ENCODE measurements around the gene ARHGDIA.
A peak's percentile ranks its signal among the peaks of the same experiment; 100 is the strongest.

Gene ARHGDIA

DNA sequence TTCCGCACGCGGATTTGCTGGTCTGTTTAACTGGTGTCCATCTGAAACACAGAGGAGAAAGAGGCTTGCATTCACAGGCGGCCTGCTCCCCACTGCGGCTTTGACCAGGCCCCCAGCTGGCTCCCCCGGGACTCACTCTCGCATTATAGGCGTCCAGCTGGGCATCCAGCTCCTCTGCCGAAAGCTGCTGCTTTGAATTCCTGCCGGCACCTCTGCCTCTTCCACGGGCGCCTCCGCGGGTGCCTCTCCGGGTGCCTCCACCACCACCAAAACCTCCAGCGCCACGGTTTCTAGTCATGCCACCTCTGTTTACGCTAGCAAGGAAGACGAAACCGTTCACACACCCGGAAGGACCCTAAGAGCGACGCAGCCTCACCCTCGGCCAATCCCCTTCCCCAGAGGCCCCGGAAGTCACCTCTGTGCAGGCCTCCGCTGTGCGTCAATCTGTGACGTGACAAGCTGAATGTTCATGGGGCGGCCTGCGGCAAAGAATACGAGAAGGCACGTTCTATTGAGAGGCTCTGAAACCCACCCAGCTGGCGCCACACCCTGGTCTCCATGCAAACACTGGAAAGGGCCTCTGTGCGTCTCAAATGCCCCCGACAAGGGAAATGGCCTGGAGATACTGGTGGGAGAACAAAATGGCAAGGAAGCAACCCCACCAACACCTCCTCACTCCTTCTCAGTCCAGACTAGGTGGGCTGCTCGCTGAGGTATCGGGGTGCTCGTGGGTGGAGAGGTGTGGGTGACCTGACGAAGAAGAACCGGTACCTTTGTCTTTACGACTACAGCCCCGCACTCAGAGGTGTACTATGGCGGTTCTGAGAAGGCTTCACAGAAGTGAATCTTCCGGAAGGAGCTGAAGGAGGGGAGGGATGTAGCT is 17.2 kb upstream of the ARHGDIA start:
- DNase-seq (ENCODE audit: low spot score): no peak

DNA sequence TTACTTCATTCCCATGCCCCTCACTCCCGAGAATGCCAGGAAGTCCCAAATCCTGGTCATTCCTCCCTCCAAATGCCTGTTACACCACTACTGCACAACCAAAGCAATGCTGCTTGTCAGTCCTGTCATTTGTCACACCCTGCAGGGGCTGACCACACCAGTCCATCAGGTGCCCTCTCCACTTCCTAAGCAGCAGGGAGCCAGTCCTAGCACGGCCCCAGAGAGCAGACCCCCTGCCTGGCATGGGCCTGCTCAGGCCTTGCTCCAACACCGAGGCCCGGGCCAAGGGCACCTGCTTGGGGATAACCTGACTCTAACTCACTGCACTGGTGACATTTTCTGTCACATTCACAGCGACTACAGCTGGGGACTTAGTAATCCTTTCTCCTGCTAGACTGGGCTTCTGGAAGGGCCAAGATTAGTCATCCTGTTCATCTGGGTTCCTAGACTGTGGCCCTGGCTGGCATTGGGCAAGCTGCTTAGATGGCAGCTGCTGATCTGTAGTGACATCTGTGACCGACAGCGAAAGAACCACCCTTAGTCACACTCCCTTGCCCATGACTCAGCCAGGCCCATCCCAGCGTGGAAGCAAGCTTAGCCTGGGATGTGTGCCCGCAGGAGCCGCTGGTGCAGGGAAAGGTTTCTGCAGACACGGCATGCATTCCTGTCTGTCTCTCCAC is 14.9 kb upstream of the ARHGDIA start:
- DNase-seq (ENCODE audit: low spot score): no peak

GRCh38 chr17:81885454-81885853 is 14.3 kb upstream of the ARHGDIA start:
- no peak for DNase-seq (ENCODE audit: low spot score)

GRCh38 chr17:81884968-81885367 is 13.8 kb upstream of the ARHGDIA start:
- no peak for DNase-seq (ENCODE audit: low spot score)

DNA sequence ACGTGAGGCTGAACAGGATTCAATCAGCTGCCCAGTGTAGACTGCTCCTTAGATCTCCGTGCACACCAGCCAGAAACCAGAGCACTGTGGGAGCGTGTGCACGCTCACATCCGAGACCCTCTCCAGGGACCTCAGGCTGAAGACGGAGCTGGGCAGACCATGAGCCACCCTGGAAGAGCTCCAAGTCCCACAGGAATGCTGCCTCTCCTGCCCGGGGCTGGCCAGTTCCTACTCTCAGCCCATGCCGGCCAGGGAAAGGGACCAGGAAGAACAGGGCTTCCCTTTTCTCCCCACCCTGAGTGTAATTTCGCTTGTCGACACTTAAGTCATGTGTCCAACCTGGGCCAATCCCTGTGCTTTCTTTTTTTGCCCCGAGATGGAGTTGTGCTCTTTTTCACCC is 13.4 kb upstream of the ARHGDIA start:
- DNase-seq (ENCODE audit: low spot score): no peak

DNA sequence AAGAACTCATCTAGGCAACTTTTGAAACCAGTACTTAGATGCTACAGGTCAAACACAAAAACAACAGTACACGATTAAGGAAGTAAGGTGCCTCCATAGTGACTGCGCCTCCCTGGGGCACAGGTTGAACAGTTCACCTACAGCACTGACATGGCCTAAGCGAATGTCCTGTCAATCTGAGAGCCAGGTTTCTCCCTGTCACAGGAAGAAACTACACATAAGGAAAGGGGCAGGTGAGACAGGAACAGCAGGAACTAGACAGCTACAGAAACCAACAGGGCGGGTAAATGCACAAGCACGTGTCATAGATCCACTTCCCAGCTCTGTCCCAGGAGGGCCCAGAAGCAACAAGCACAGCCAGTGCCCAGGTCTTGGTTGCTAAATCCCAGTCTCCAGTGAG is 8.0 kb upstream of the ARHGDIA start:
- DNase-seq (ENCODE audit: low spot score): no peak

DNA sequence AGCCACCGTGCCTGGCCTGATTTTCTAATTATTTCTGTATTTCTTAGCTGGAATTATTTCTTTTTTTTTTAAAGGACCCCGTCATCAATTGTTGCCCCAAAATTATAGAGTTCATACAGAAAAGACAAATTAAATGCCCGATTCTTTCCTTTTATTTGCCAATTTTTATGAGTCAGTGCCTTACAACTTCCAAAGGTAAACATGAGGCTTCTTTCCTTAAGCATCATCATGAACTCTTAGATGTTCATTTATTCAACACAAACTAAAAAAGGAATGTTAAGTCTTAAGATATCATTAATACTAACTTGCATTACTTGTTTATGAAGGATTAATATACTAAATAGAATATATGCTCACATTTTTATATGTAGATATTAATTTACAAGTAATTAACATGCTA is 7.2 kb upstream of the ARHGDIA start:
- DNase-seq (ENCODE audit: low spot score): no peak

DNA sequence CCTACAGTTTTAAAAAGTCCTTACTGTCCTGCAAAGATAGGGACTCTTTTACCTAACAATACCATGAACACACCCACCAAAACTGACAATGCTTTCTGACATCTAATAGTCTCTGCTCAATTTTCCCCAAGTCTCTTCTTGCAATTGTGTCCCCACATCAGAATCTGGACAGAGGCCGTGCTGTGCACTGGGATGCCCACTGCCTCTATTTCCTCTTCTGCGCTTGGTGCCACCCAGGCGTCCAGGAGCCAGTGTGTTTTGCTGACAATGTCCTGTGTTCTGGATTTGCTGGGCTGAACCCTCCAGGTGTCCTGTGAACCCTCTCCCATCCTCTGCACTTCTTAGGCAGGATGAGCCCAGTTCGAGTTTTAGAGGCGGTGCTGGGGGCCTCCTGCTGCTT is 6.4 kb upstream of the ARHGDIA start:
- DNase-seq (ENCODE audit: low spot score): no peak

- peak; percentile 97 for DNase-seq (ENCODE audit: low spot score)
These were observed 472 bp upstream of the ARHGDIA start for GRCh38 chr17:81871387-81872230.

DNA sequence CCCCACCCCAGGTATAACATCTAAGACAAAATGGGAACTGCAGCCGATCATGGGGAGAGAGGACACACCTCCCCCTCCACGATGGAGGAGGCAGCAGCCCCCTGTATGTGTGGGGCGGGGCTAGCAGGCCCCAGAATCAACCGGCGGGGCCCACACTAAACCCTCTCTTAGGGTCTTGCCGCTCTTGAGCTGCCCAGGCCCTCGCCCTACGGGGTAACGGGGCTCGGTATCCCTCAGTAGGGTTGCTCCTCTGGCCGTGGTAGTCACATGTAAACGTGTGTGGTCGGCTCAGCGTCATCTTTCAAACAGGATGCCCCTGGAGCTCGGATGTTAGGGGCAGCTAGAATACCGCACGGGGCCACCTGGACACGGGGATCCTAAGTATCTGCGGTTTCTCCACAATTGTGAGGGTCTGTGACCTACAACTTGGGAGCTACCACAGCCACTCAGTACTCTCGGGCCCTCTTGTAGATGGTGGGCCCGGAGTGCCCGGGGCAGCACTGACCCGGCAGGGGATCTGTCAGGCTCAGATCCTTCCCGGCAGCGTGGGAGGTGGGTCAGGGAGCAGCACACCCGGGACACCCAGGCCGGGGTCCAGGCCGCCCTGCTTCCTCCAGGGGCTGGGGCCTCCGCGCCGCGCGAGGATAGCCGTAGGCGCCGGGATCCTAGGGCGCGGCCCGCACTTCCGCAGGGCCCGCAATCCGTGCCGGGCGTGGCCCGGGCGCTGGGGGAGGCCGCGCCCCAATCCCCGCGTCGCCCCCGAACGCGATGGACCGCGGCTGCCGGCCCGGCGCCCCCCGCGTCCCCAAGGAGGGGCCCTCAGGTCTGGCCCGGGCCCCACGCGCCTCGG is 781 bp downstream of the ARHGDIA start:
- DNase-seq (ENCODE audit: low spot score): peak; percentile 75

- DNase-seq (ENCODE audit: low spot score): peak; percentile 88
These were observed 1.7 kb downstream of the ARHGDIA start for GRCh38 chr17:81869221-81870130.

- DNase-seq (ENCODE audit: low spot score): no peak
These were observed 2.4 kb downstream of the ARHGDIA start for GRCh38 chr17:81868674-81869220.

GRCh38 chr17:81867991-81868673 is 3.0 kb downstream of the ARHGDIA start:
- DNase-seq (ENCODE audit: low spot score): peak; percentile 70

- DNase-seq (ENCODE audit: low spot score): peak; percentile 60
These were observed 3.8 kb downstream of the ARHGDIA start for GRCh38 chr17:81867170-81867990.

DNA sequence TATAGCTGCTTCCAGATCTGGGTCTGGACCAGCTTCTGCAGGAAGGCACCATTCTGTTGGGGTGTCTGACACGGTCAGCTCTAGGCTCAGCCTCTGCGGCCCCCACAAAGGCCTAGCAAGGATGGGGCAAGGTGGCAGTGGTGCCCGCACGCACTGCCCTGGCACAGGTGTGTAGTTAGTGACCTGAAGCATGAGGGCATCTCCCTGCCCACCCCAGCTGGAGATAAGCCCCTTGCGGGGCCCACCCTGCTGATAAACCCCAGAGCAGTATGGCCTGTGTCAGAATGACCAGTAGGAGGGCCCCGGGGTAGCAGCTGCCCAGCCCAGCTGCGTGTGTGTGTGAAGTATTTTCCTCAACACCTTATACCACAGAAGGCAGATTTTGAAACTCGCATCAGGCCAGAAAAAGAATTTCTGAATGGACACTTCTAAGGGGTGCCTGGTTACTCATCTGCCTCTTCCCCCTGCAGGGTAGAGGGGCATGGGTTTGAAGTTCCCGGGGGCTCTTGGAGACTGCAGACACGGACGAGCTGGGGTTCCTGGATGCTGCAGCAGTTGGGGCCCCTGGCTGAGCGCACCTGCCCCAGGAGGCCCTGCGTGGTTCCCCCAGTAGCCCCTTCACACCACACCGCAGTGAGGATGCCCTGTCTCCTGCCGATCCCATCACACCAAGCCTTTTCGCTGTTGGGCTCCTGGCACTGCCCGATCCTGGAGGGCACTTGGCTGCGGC is 4.5 kb downstream of the ARHGDIA start:
- peak; percentile 48 for DNase-seq (ENCODE audit: low spot score)

DNA sequence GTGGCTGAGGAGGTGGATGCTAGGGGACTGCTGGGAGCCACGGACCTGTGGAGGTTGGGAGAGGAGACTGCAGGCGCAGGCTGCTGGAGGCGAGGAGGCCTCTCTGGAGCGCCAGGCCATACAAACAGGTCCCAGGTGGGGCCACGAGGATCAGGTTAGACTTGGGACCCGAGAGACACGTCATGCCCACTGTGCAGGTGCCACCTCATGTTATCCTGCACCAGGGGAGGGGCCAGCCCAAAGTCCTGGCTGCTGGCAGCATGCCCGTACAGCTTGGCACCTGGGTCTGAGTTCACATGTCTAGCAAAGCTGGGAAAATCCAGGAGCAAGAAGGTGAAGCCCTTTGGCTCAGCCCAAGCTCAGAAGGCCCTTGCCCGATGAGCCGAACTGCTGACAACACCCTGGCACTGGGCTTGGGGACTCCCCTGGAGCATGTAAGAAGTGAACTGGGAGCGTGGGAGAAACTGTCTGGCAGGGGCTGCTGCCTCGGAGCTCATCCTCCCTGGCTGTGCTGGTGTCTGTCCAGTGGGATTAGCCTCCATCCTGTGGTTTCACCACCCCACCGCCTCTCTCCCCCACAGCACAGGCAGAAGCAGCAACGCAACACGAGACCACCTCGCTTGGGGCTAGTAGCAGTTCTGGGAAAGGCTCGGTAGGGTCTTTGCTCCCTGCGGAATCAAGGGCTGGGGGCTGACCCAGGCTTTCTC is 5.3 kb downstream of the ARHGDIA start:
- DNase-seq (ENCODE audit: low spot score): peak; percentile 47

DNA sequence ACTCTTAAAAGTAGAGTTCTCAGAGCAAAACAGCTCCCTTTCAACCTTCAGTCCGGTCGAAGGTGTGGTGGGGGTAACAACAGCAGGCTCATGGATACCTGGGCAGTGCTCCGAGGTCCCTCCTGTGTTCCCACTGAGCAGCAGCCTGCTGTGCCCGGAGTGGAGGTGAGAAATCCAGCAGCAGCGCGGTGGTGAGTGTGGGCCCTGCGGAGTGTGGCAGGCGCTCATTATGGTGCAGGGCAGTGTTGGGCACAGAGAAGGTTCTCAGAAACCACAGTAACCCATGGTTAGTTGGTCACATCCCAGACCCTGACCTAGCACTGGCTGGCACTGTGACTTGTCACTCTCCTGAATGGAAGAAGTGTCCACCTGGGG is 5.8 kb downstream of the ARHGDIA start:
- peak; percentile 45 for DNase-seq (ENCODE audit: low spot score)
